Neural crest cell (in vitro differentiated cells): Measurements from ENCODE around the gene MORN3. TPM values are rescaled to one million over a fixed set of nuclear protein-coding genes. Genes with fewer than 3 reads are reported as not detected.
A peak's percentile ranks its signal among the peaks of the same experiment; 100 is the strongest.
"Not testable (repeated sequence)": the region's sequence is repeated elsewhere in the genome, so short reads cannot be mapped to it uniquely, and the experiment has no call there.

Source experiments
- DNase-seq: peaks from one replicate; pipeline ENCODE4 v3.0.0; 2021; ENCODE audit warnings: low read depth, mixed read lengths, low spot score
- H3K27ac Mint-ChIP-seq: one replicate; pipeline ENCODE4 v1.8.0; 2021; ENCODE audit warnings: mild to moderate bottlenecking, mixed read lengths; ENCODE audit not compliant: unreplicated experiment
- H3K27me3 Mint-ChIP-seq: 2 replicates; pipeline ENCODE4 v1.8.0; 2021; ENCODE audit warnings: low read depth, mild to moderate bottlenecking, mixed read lengths
- H3K36me3 Mint-ChIP-seq: 2 replicates; pipeline ENCODE4 v1.8.0; 2021; ENCODE audit warnings: low read depth, mild to moderate bottlenecking, mixed read lengths
- H3K4me1 Mint-ChIP-seq: 2 replicates; pipeline ENCODE4 v1.8.0; 2021; ENCODE audit warnings: mixed read lengths
- H3K4me3 Mint-ChIP-seq: one replicate; pipeline ENCODE4 v1.8.0; 2021; ENCODE audit warnings: mild to moderate bottlenecking, mixed read lengths
- H3K9me3 Mint-ChIP-seq: 2 replicates; pipeline ENCODE4 v1.8.0; 2021; ENCODE audit warnings: mixed read lengths
- CTCF ChIP-seq: fragments of 200-600 bp; sonication (generic); conservative IDR thresholded peaks from 2 replicates; pipeline ENCODE4 v1.5.0; 2021; ENCODE audit warnings: antibody characterized with exemption, mild to moderate bottlenecking
- total RNA-seq: library from RNA; stranded (reverse); gene quantifications from 2 replicates; pipeline ENCODE4 v1.2.1, GENCODE V29; 2021

MORN3 gene
- total RNA-seq, 1 donor from 2014 or later: 0.63 TPM

- H3K27me3 Mint-ChIP-seq: no peaks in the 10 kb centered on the region
- no peaks in the 10 kb centered on the region for H3K4me1 Mint-ChIP-seq
- no peak overlapping the region for H3K4me3 Mint-ChIP-seq
- no peak overlapping the region for H3K27ac Mint-ChIP-seq
- TF ChIP-seq CTCF: no peak
- DNase-seq: no peak
- H3K36me3 Mint-ChIP-seq: no peaks in the 10 kb centered on the region
- no peaks in the 10 kb centered on the region for H3K9me3 Mint-ChIP-seq
Measured at GRCh38 chr12:121678716-121679300, 9.4 kb upstream of the MORN3 start.

- no peaks in the 10 kb centered on the region for H3K9me3 Mint-ChIP-seq
- peaks cover 3% of the 10 kb centered on the region for H3K4me1 Mint-ChIP-seq
- no peak for DNase-seq
- TF ChIP-seq CTCF: no peak
- no peaks in the 10 kb centered on the region for H3K36me3 Mint-ChIP-seq
- H3K4me3 Mint-ChIP-seq: no peak overlapping the region
- no peak overlapping the region for H3K27ac Mint-ChIP-seq
- no peaks in the 10 kb centered on the region for H3K27me3 Mint-ChIP-seq
Measured at GRCh38 chr12:121678305-121678704, 8.9 kb upstream of the MORN3 start.

- DNase-seq: no peak
- Mint-ChIP-seq H3K27ac (no peak overlapping the region), H3K36me3 (no peaks in the 10 kb centered on the region), H3K9me3 (no peaks in the 10 kb centered on the region), H3K27me3 (no peaks in the 10 kb centered on the region), H3K4me3 (peak overlapping the region; percentile 15), H3K4me1 (peaks cover 5% of the 10 kb centered on the region)
- TF ChIP-seq CTCF: no peak
Measured at GRCh38 chr12:121676190-121676589, 6.7 kb upstream of the MORN3 start.

GRCh38 chr12:121673013-121673511, 3.6 kb upstream of the MORN3 start:
- H3K9me3 Mint-ChIP-seq: no peaks in the 10 kb centered on the region
- DNase-seq: no peak
- no peaks in the 10 kb centered on the region for H3K27me3 Mint-ChIP-seq
- TF ChIP-seq CTCF: no peak
- H3K27ac Mint-ChIP-seq: no peak overlapping the region
- H3K36me3 Mint-ChIP-seq: no peaks in the 10 kb centered on the region
- peaks cover 5% of the 10 kb centered on the region for H3K4me1 Mint-ChIP-seq
- peak overlapping the region; percentile 82 for H3K4me3 Mint-ChIP-seq

GRCh38 chr12:121668750-121669520, 519 bp downstream of the MORN3 start:
- peaks cover 11% of the 10 kb centered on the region for H3K4me1 Mint-ChIP-seq
- peak; percentile 79 for DNase-seq
- TF ChIP-seq CTCF: peak; percentile 77
- H3K4me3 Mint-ChIP-seq: peak overlapping the region; percentile 31
- H3K27ac Mint-ChIP-seq: peak overlapping the region; percentile 43
- no peaks in the 10 kb centered on the region for H3K36me3 Mint-ChIP-seq
- no peaks in the 10 kb centered on the region for H3K27me3 Mint-ChIP-seq
- peaks cover under 1% of the 10 kb centered on the region for H3K9me3 Mint-ChIP-seq

GRCh38 chr12:121666829-121667228, 2.6 kb downstream of the MORN3 start:
- not testable (repeated sequence) for H3K4me3 Mint-ChIP-seq, H3K36me3 Mint-ChIP-seq, DNase-seq, H3K27ac Mint-ChIP-seq, H3K27me3 Mint-ChIP-seq, H3K9me3 Mint-ChIP-seq
- peaks cover 13% of the 10 kb centered on the region for H3K4me1 Mint-ChIP-seq
